Liver (tissue), 3 donors: ENCODE results near the gene GM2A.

Source experiments
- FOXA1 ChIP-seq: IDR thresholded peaks from 2 replicates; pipeline ENCODE4 v1.6.1; 2016; ENCODE audit warnings: antibody characterized with exemption
- SP1 ChIP-seq: IDR thresholded peaks from 2 replicates; pipeline ENCODE4 v1.6.1; 2018; ENCODE audit warnings: antibody characterized with exemption, mild to moderate bottlenecking
- ZBTB33 ChIP-seq: IDR thresholded peaks from 2 replicates; pipeline ENCODE4 v1.6.1; 2016; ENCODE audit warnings: antibody characterized with exemption
- TF ChIP-seq, protein P1 (sequence below): fragments of 150-350 bp; IDR thresholded peaks from 2 replicates; pipeline ENCODE4 v1.5.1; 2017; ENCODE audit warnings: improper control_type of control experiment, low read depth, low read length; ENCODE audit not compliant: missing input control
- TF ChIP-seq, protein P2 (sequence below): IDR thresholded peaks from 2 replicates; pipeline ENCODE4 v1.6.1; 2016; ENCODE audit warnings: antibody characterized with exemption
- donor health status: healthy.
- donor health status: healthy.

DNA sequence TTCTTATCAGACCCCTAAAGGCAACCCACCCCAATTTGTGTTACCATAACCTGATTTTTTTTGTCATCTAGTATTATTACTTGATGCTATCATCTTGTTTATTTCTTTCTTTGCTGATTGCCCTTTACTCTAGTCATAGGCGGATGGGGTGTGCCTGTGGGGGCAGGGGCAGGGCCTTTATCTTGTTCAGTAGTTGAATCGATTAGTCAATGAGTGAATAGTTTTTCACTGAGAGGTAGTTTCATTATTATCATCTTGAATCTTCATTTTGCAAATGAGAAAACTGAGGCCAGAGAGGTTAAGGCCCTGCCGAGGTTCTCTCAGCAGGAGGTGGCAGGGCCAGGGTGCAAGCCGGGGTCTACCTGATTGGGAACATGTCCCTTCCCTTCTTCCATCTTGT, 9.4 kb upstream of the GM2A start:
- TF ChIP-seq, protein P1, sequence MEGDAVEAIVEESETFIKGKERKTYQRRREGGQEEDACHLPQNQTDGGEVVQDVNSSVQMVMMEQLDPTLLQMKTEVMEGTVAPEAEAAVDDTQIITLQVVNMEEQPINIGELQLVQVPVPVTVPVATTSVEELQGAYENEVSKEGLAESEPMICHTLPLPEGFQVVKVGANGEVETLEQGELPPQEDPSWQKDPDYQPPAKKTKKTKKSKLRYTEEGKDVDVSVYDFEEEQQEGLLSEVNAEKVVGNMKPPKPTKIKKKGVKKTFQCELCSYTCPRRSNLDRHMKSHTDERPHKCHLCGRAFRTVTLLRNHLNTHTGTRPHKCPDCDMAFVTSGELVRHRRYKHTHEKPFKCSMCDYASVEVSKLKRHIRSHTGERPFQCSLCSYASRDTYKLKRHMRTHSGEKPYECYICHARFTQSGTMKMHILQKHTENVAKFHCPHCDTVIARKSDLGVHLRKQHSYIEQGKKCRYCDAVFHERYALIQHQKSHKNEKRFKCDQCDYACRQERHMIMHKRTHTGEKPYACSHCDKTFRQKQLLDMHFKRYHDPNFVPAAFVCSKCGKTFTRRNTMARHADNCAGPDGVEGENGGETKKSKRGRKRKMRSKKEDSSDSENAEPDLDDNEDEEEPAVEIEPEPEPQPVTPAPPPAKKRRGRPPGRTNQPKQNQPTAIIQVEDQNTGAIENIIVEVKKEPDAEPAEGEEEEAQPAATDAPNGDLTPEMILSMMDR: no peak
- TF ChIP-seq SP1 (no peak), ZBTB33 (no peak), FOXA1 (no peak)
- TF ChIP-seq, protein P2, sequence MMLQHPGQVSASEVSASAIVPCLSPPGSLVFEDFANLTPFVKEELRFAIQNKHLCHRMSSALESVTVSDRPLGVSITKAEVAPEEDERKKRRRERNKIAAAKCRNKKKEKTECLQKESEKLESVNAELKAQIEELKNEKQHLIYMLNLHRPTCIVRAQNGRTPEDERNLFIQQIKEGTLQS: no peak
